AG10803 (cell line): ENCODE measurements around the gene LHX5.

Experiments used
- DNase-seq: peaks from one replicate; pipeline ENCODE4 v3.0.0; 2010; ENCODE audit warnings: low read depth
- H3K4me3 ChIP-seq: 2 replicates; pipeline ENCODE4 v1.5.1; 2011; ENCODE audit warnings: mild to moderate bottlenecking, low read length, control low read depth
- TF ChIP-seq, protein P1 (sequence below): conservative IDR thresholded peaks from 2 replicates; pipeline ENCODE4 v1.5.1; 2011; ENCODE audit warnings: mild to moderate bottlenecking, low read length, control low read depth, inconsistent platforms

LHX5 gene

DNA sequence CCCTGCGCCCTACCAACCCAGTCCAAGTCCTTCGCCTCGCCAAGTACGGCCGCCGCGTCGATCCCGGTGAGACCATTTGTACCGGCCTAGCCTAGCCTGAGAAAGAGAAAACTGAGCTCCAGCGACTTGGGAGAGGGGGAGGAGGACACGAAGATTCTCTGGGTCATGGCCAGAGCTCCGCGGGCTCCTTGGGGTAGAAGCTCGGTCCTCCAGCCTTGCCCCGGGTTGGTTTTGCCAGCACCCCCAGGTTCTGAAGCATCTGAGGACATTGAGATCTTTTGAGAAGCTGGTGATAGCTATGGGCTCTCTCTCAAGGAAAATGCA is 7.3 kb downstream of the LHX5 start:
- H3K4me3 ChIP-seq, result no peak overlapping the region
- DNase-seq, result no peak
- TF ChIP-seq, protein P1, sequence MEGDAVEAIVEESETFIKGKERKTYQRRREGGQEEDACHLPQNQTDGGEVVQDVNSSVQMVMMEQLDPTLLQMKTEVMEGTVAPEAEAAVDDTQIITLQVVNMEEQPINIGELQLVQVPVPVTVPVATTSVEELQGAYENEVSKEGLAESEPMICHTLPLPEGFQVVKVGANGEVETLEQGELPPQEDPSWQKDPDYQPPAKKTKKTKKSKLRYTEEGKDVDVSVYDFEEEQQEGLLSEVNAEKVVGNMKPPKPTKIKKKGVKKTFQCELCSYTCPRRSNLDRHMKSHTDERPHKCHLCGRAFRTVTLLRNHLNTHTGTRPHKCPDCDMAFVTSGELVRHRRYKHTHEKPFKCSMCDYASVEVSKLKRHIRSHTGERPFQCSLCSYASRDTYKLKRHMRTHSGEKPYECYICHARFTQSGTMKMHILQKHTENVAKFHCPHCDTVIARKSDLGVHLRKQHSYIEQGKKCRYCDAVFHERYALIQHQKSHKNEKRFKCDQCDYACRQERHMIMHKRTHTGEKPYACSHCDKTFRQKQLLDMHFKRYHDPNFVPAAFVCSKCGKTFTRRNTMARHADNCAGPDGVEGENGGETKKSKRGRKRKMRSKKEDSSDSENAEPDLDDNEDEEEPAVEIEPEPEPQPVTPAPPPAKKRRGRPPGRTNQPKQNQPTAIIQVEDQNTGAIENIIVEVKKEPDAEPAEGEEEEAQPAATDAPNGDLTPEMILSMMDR, result no peak

DNA sequence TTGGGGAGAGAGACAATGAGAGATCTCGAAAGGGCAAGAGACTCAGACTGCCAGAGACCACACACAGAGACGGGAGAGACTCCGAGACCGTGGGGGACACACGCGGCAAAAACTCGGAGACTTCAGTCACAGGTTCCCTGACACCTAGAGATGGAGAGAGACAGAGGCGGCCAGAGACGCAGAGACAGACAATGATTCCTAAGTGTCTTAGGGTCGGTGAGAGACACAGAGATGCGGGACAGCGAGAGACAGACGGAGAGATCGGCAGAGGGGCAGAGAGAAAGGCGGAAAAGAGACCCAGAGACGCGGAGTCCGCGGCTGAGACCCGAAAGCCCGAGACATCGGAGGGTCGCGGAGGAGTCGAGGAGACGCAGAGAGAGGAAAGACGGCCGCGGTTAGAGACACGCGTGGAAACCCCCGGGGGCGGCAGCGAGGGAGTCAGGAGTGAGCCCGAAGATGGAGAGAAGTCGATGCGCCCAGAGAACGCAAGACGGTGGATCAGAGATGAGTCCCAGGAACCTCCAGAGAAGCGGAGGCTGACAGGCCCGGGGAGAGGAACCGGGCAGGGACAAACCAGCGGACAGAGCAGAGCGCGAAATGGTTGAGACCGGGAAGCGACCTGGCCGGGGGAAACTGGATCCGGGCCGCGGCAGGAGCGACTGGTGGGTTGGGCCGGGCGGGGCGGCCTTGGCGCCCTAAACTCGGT is 7.8 kb downstream of the LHX5 start:
- no peak overlapping the region for H3K4me3 ChIP-seq
- DNase-seq, result no peak
- TF ChIP-seq, protein P1, result no peak

DNA sequence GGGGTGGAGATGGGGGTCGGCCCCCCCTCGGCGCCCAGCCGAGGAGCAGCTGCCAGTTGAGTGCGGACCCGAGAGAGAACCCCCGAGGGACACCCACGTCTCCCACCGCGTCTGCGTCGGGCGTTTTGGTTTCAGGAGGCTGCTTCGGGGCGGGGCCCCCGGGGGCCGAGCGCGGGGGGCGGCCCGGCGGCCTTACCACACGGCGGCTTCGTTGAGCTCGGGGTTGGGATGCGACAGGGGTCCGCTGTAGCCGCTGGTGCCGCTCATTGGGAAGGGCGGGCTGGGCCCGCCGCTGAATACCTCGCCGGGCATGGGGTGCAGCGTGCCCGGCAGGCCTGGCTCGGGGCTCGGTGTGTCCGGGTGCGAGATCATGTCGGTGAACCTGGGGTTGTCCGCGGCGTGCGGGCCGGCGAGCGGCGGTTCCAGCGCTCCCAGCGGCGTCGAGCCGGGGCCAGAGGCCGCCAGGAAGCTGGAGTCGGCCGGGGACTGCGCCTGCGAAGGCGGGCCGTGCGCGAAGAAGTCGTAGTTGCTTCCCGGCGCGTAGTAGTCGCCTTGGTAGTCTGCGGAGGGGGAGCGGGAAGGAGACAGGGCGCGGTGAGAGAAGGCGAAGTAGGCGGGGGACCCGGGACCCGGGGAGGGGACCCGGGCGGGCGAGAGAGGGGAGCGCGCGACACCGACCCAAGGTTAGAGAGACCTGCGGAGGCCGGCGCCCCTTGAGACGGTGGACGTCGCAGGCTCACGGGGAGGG is 8.5 kb downstream of the LHX5 start:
- TF ChIP-seq, protein P1, result no peak

DNA sequence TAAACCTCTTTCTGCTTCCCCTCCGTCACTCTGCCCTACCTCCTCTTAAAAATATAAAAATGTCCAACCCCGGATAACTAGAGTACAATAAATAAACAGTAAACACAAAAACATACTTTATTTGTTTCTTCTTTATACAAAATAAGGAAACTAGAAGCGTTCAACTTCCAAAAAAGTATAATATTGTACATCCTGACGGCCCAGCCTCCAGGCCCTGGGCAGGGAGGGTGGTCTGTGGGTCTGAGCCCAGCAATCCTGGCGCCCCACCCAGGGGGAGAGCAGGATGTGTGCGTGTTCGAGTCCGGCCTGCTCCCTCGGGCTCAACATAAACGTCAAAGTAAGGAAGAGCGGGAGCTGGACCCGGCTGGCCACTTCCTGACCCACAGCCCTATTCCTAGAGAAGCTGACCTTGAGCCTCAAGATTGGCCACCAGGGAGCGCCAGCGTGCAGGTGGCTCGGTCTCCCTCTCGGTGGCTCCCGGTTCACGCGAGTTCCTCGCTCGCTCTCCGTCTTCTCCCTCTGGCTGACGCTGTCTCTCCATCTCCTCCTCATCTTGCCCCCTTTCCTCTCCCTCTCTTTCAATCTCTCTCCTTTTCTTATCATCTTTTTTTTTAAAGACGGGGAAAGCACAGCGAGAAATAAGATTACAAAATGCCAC is 9.4 kb downstream of the LHX5 start:
- TF ChIP-seq, protein P1, result peak; percentile 95
- peak; percentile 69 for DNase-seq
- H3K4me3 ChIP-seq, result peak overlapping the region; percentile 41

More for the DNA sequence above, 8.5 kb downstream of the LHX5 start:
- DNase-seq, result no peak
- no peak overlapping the region for H3K4me3 ChIP-seq

DNA sequence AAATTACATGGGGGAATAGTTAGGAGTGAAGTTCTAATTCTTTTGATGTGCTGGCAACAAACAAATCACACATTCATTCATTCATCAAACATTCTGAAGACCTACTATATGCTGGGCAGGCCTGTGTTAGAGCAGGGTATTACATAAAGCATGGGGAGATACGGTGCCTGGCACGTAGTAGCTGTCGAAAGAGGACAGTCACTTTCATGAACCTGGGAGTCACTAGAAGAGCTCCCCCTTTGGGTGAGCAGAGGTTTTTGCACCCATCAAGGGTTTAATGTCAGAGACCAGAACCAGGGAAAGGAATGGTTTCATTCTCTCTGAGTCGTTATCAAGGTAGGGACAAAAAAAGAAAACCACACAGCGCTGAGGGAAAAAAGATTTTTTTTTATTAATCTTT is 10.0 kb downstream of the LHX5 start:
- TF ChIP-seq, protein P1, result peak; percentile 62
- H3K4me3 ChIP-seq, result no peak overlapping the region
- peak; percentile 25 for DNase-seq

DNA sequence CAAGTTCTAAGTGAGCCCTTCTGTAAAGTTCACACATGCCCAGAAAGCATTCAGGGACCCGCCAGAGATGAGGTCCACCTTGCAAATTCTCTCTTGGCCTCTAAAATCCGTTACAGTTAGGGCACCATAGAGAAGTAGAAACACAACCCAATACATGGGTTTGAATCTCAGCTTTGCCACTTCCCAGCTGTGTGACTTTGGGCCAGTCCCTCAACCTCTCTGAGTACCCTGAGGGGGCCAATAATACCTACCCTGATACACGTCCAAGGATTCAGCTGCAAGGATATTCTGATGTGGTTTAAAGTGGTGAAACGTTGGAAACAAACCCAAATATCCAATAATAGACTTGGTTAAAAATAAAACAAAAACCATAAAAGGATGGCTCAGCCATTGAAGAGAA is 11.7 kb downstream of the LHX5 start:
- no peak for DNase-seq
- TF ChIP-seq, protein P1, result no peak

DNA sequence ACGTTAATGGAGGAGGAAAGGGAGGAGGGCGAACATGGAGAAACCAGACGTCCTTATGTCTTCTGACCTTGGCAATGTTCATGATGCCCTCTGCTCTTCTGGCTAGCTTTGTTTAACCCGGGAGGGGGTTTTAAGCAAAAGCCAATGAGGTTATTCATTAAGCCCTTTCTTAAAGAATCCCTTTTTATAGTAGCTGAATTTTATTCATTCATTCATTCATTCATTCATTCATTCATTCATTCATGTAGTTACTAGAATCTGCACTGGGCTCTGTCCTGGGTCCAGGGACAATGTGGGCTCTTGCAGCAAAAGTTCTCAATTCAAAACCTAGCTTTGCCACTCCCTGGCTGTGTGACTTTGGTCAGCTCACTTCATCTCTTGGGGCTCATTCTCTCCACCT is 14.0 kb downstream of the LHX5 start:
- no peak for DNase-seq
- no peak overlapping the region for H3K4me3 ChIP-seq
- TF ChIP-seq, protein P1, result no peak

More for the DNA sequence above, 11.7 kb downstream of the LHX5 start:
- no peak overlapping the region for H3K4me3 ChIP-seq
